ENCODE data around the gene HLA-DRB5.

DNA sequence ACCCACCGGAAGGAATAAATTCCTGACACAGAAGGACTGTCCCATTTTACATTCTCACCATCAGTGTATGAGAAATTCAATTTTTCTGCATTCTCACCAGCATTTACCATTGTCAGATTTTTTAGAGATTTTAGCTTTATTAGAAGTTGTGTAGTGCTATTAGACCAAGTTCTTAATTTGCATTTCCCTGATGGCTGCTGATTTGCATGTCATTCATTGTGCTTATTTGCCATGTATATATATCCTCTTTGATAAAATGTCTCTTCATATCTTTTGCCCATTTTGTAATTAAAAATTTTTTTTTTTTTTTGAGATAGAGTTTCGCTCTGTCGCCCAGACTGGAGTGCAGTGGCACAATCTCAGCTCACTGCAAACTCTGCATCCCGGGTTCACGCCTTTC lies 9.8 kb upstream of the HLA-DRB5 start:
- no peak for TF ChIP-seq POLR2A (IDR thresholded peaks at IDR 0.05; ENCODE audit: low read depth, low read length)
- no peak for TF ChIP-seq TAF1 (IDR thresholded peaks at IDR 0.05; ENCODE audit: borderline replicate concordance, low read depth, low read length)
